Transverse colon (tissue), 3 donors: ENCODE results near the gene PLCZ1.

Experiments
- CTCF ChIP-seq, 5 experiments: fragments of 200-600 bp in 3 of 5; fragments of 450-650 bp in 2 of 5; sonication (generic) in 3 of 5; IDR thresholded peaks; 1 replicate in 2 of 5; 2 replicates in 3 of 5; pipeline ENCODE4 v1.5.1; 2016 to 2017; ENCODE audit warnings: antibody characterized with exemption in 5 of 5, inconsistent platforms in 3 of 5, mild to moderate bottlenecking in 2 of 5, moderate library complexity in 1 of 5
- EP300 ChIP-seq: sonication (generic); formaldehyde crosslinking; IDR thresholded peaks from one replicate; pipeline ENCODE4 v1.6.1; 2017; ENCODE audit warnings: antibody characterized with exemption, low read depth

GRCh38 chr12:18723752-18724151 is 14.1 kb downstream of the PLCZ1 start:
- TF ChIP-seq EP300: no peak
- no peak for TF ChIP-seq CTCF (IDR thresholded peaks at IDR 0.05)
